H1 (cell line): ENCODE measurements around the gene VAV2. TPM values are rescaled to one million over a fixed set of nuclear protein-coding genes. Genes with fewer than 3 reads are reported as not detected.

Experiments used
- BRCA1 ChIP-seq: IDR thresholded peaks from 2 replicates; pipeline ENCODE4 v1.6.1; 2012; ENCODE audit warnings: low read depth, low read length, improper control_type of control experiment
- GABPA ChIP-seq: IDR thresholded peaks from 2 replicates; pipeline ENCODE4 v1.6.1; 2011; ENCODE audit warnings: mild to moderate bottlenecking, low read length, moderate library complexity, borderline replicate concordance; ENCODE audit not compliant: insufficient read depth
- GTF2F1 ChIP-seq: IDR thresholded peaks from 2 replicates; pipeline ENCODE4 v1.6.1; 2012; ENCODE audit warnings: low read depth, low read length, improper control_type of control experiment, borderline replicate concordance
- JUN ChIP-seq: IDR thresholded peaks from 2 replicates; pipeline ENCODE4 v1.6.1; 2011; ENCODE audit warnings: low read depth, mild to moderate bottlenecking, improper control_type of control experiment, low read length
- KDM4A ChIP-seq: IDR thresholded peaks from one replicate; pipeline ENCODE4 v1.7.1; 2012; ENCODE audit warnings: low read depth, mild to moderate bottlenecking, moderate library complexity, low read length, inconsistent platforms; ENCODE audit not compliant: severe bottlenecking
- polyA plus RNA-seq, 7 experiments: library from polyadenylated mRNA; depleted of rRNA in 3 of 7; stranded (reverse) in 5 of 7; unstranded in 2 of 7; fragments of >200 nt in 5 of 7; fragments of 200-250 nt in 2 of 7; gene quantifications; 1 replicate in 5 of 7; 2 replicates in 1 of 7; 4 replicates in 1 of 7; pipeline versions ENCODE4 v1.2.1 to v1.2.3, GENCODE V29; 2011 to 2013; ENCODE audit warnings: missing spikeins in 2 of 7, mixed read lengths in 2 of 7
- total RNA-seq: library from RNA; stranded (reverse); fragmentation: NEBNext Ultra II Directional; extraction: Animal tissue kit (Norgen Biotek cat#: 25700); gene quantifications from 2 replicates; pipeline ENCODE4 v1.2.1, GENCODE V29; 2021
- TF ChIP-seq, protein P1 (sequence below): IDR thresholded peaks from 2 replicates; pipeline ENCODE4 v1.6.1; 2011; ENCODE audit warnings: low read length, improper control_type of control experiment
- TF ChIP-seq, protein P2 (sequence below): fragments of 300-600 bp; sonication (generic); IDR thresholded peaks from 2 replicates; pipeline ENCODE4 v1.7.1; 2012; ENCODE audit warnings: low read length, moderate library complexity, mild to moderate bottlenecking, inconsistent platforms; ENCODE audit not compliant: insufficient replicate concordance

VAV2 gene
- total and polyA plus RNA-seq, 2 of the 8 experiments (the other 6 are each of a cell fraction or from before 2014, with no cell fraction given), result 13.6 to 37.6 TPM

DNA sequence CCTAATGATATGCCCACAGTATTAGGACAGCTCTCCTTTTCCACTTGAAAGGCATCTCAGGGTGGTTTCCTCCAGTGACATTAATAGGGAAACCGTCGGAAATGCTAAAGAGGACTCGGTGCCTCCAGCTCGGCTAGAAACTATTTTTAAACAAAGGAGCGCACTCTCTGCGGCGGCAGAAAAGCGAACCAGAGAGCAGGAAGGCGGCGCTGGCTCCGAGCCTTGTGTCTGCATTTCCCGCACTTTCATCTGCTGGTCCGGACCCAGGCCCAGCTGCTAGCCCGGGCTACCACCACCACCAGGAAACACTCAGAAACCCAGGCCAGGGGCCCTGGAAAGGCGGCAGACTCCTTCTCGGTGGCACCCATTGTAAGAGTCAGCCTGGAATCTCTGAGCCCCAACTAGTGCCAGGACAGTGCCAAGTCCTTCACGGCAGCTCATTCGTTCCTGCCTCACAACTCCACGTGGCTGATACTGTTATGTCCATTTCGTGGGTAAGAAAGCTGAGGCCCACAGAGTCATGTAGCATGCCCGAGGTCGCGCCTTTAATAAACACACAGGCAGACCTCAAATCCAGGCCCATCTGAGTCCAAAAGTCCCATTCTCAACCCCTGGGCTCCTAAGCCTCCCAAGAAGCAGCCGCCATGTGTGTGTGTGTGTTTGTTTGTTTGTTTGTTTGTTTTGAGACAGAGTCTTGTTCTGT, 73.9 kb downstream of the VAV2 start (continued):
- no peak for TF ChIP-seq BRCA1
- TF ChIP-seq, protein P1, sequence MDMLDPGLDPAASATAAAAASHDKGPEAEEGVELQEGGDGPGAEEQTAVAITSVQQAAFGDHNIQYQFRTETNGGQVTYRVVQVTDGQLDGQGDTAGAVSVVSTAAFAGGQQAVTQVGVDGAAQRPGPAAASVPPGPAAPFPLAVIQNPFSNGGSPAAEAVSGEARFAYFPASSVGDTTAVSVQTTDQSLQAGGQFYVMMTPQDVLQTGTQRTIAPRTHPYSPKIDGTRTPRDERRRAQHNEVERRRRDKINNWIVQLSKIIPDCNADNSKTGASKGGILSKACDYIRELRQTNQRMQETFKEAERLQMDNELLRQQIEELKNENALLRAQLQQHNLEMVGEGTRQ, result no peak
- TF ChIP-seq, protein P2, sequence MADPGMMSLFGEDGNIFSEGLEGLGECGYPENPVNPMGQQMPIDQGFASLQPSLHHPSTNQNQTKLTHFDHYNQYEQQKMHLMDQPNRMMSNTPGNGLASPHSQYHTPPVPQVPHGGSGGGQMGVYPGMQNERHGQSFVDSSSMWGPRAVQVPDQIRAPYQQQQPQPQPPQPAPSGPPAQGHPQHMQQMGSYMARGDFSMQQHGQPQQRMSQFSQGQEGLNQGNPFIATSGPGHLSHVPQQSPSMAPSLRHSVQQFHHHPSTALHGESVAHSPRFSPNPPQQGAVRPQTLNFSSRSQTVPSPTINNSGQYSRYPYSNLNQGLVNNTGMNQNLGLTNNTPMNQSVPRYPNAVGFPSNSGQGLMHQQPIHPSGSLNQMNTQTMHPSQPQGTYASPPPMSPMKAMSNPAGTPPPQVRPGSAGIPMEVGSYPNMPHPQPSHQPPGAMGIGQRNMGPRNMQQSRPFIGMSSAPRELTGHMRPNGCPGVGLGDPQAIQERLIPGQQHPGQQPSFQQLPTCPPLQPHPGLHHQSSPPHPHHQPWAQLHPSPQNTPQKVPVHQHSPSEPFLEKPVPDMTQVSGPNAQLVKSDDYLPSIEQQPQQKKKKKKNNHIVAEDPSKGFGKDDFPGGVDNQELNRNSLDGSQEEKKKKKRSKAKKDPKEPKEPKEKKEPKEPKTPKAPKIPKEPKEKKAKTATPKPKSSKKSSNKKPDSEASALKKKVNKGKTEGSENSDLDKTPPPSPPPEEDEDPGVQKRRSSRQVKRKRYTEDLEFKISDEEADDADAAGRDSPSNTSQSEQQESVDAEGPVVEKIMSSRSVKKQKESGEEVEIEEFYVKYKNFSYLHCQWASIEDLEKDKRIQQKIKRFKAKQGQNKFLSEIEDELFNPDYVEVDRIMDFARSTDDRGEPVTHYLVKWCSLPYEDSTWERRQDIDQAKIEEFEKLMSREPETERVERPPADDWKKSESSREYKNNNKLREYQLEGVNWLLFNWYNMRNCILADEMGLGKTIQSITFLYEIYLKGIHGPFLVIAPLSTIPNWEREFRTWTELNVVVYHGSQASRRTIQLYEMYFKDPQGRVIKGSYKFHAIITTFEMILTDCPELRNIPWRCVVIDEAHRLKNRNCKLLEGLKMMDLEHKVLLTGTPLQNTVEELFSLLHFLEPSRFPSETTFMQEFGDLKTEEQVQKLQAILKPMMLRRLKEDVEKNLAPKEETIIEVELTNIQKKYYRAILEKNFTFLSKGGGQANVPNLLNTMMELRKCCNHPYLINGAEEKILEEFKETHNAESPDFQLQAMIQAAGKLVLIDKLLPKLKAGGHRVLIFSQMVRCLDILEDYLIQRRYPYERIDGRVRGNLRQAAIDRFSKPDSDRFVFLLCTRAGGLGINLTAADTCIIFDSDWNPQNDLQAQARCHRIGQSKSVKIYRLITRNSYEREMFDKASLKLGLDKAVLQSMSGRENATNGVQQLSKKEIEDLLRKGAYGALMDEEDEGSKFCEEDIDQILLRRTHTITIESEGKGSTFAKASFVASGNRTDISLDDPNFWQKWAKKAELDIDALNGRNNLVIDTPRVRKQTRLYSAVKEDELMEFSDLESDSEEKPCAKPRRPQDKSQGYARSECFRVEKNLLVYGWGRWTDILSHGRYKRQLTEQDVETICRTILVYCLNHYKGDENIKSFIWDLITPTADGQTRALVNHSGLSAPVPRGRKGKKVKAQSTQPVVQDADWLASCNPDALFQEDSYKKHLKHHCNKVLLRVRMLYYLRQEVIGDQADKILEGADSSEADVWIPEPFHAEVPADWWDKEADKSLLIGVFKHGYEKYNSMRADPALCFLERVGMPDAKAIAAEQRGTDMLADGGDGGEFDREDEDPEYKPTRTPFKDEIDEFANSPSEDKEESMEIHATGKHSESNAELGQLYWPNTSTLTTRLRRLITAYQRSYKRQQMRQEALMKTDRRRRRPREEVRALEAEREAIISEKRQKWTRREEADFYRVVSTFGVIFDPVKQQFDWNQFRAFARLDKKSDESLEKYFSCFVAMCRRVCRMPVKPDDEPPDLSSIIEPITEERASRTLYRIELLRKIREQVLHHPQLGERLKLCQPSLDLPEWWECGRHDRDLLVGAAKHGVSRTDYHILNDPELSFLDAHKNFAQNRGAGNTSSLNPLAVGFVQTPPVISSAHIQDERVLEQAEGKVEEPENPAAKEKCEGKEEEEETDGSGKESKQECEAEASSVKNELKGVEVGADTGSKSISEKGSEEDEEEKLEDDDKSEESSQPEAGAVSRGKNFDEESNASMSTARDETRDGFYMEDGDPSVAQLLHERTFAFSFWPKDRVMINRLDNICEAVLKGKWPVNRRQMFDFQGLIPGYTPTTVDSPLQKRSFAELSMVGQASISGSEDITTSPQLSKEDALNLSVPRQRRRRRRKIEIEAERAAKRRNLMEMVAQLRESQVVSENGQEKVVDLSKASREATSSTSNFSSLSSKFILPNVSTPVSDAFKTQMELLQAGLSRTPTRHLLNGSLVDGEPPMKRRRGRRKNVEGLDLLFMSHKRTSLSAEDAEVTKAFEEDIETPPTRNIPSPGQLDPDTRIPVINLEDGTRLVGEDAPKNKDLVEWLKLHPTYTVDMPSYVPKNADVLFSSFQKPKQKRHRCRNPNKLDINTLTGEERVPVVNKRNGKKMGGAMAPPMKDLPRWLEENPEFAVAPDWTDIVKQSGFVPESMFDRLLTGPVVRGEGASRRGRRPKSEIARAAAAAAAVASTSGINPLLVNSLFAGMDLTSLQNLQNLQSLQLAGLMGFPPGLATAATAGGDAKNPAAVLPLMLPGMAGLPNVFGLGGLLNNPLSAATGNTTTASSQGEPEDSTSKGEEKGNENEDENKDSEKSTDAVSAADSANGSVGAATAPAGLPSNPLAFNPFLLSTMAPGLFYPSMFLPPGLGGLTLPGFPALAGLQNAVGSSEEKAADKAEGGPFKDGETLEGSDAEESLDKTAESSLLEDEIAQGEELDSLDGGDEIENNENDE, result no peak
- TF ChIP-seq JUN, result no peak
- TF ChIP-seq KDM4A, result no peak
- no peak for TF ChIP-seq GTF2F1
- no peak for TF ChIP-seq GABPA
